LNCAP (cell line): ENCODE results near the gene ZNF385C.

Experiments
- CTCF ChIP-seq: fragments of 450-650 bp; IDR thresholded peaks from 2 replicates; pipeline ENCODE4 v1.5.1; 2017; ENCODE audit warnings: mild to moderate bottlenecking

ZNF385C gene

GRCh38 chr17:42028791-42029127 lies 69.5 kb downstream of the ZNF385C start:
- TF ChIP-seq CTCF: no peak

GRCh38 chr17:42027961-42028790 lies 70.1 kb downstream of the ZNF385C start:
- no peak for TF ChIP-seq CTCF

- no peak for TF ChIP-seq CTCF
Observed at GRCh38 chr17:42027590-42027889, 70.7 kb downstream of the ZNF385C start.

GRCh38 chr17:42026857-42027589 lies 71.2 kb downstream of the ZNF385C start:
- no peak for TF ChIP-seq CTCF

GRCh38 chr17:42025936-42026335 lies 72.3 kb downstream of the ZNF385C start:
- TF ChIP-seq CTCF: no peak

- 0 out of 2 replicates have a peak, but pooled peaks have one; percentile 3 for TF ChIP-seq CTCF
Observed at GRCh38 chr17:42025191-42025579, 73.1 kb downstream of the ZNF385C start.

- TF ChIP-seq CTCF: no peak
Observed at GRCh38 chr17:42023524-42024349, 74.5 kb downstream of the ZNF385C start.
